IMR-90 (cell line): ENCODE results near the gene SLC12A8. TPM values are rescaled to one million over a fixed set of nuclear protein-coding genes. Genes with fewer than 3 reads are reported as not detected.
A peak's percentile ranks its signal among the peaks of the same experiment; 100 is the strongest.

Source experiments
- ATAC-seq: fragments of 200-7000 bp; cut with Tn5 transposase; 2 replicates; pipeline ENCODE4 v1.9.1; 2020; ENCODE audit warnings: low read depth, mild to moderate bottlenecking, moderate library complexity
- BruUV-seq: library from RNA; stranded (reverse); fragments of 400-500 nt; replicated peaks from 2 replicates; lab custom pipeline; 2021; lab: Mats Ljungman, UMichigan
- CTCF ChIA-PET: fragments of 300-600 bp; formaldehyde crosslinking; extraction: SDS; loops from one replicate; lab custom pipeline; 2021; ENCODE audit warnings: antibody characterized with exemption; lab: Yijun Ruan, JAX
- POLR2A ChIA-PET: fragments of 300-600 bp; sonication (Branson Sonifier 250); formaldehyde crosslinking; loops from one replicate; lab custom pipeline; 2022; ENCODE audit warnings: antibody characterized with exemption; ENCODE audit not compliant: unreplicated experiment; lab: Charles Lee
- DNase-seq: peaks from one replicate; pipeline ENCODE4 v3.0.0; 2013
- H2AFZ ChIP-seq: replicated peaks from 2 replicates; pipeline ENCODE3; 2013; ENCODE audit warnings: low read length, mild to moderate bottlenecking; ENCODE audit not compliant: poor library complexity
- H2AK5ac ChIP-seq: 2 replicates; pipeline ENCODE4 v1.6.1; 2013; ENCODE audit warnings: low read depth, low read length, inconsistent platforms
- H2AK9ac ChIP-seq: replicated peaks from 2 replicates; pipeline ENCODE3; 2013; ENCODE audit warnings: mild to moderate bottlenecking, low read depth, low read length, moderate library complexity; ENCODE audit not compliant: poor library complexity
- H2BK120ac ChIP-seq: 2 replicates; pipeline ENCODE4 v1.6.1; 2013; ENCODE audit warnings: low read depth, low read length, inconsistent platforms
- H2BK15ac ChIP-seq: 3 replicates; pipeline ENCODE4 v1.6.1; 2013; ENCODE audit warnings: low read depth, low read length, inconsistent platforms
- H2BK20ac ChIP-seq: 2 replicates; pipeline ENCODE4 v1.6.1; 2013; ENCODE audit warnings: low read depth, mild to moderate bottlenecking, inconsistent platforms, low read length, moderate library complexity
- H2BK5ac ChIP-seq: 2 replicates; pipeline ENCODE4 v1.6.1; 2013; ENCODE audit warnings: mild to moderate bottlenecking, low read depth, low read length, inconsistent platforms; ENCODE audit not compliant: poor library complexity, severe bottlenecking
- H3K14ac ChIP-seq: replicated peaks from 2 replicates; pipeline ENCODE4 v1.6.1; 2013; ENCODE audit warnings: low read depth, low read length, inconsistent platforms
- H3K18ac ChIP-seq: 2 replicates; pipeline ENCODE4 v1.6.1; 2013; ENCODE audit warnings: low read depth, low read length, control low read depth
- H3K23ac ChIP-seq: 2 replicates; pipeline ENCODE4 v1.6.1; 2013; ENCODE audit warnings: low read depth, low read length, inconsistent platforms
- H3K27ac ChIP-seq: 2 replicates; pipeline ENCODE4 v1.5.1; 2013; ENCODE audit warnings: mild to moderate bottlenecking, control low read depth, low read length; ENCODE audit not compliant: insufficient read depth
- H3K27me3 ChIP-seq: 2 replicates; pipeline ENCODE4 v1.6.1; 2013; ENCODE audit warnings: low read length; ENCODE audit not compliant: control insufficient read depth, insufficient read depth
- H3K36me3 ChIP-seq: 2 replicates; pipeline ENCODE4 v1.6.1; 2013; ENCODE audit warnings: low read length, mixed read lengths; ENCODE audit not compliant: control insufficient read depth, insufficient read depth
- H3K4ac ChIP-seq: 2 replicates; pipeline ENCODE4 v1.6.1; 2013; ENCODE audit warnings: low read depth, low read length, inconsistent platforms
- H3K4me1 ChIP-seq: 2 replicates; pipeline ENCODE4 v1.6.1; 2013; ENCODE audit warnings: low read length, mixed read lengths; ENCODE audit not compliant: control insufficient read depth, insufficient read depth
- H3K4me2 ChIP-seq: 2 replicates; pipeline ENCODE4 v1.6.1; 2013; ENCODE audit warnings: low read depth, mild to moderate bottlenecking, control low read depth, low read length, moderate library complexity
- H3K4me3 ChIP-seq: 2 replicates; pipeline ENCODE4 v1.5.1; 2013; ENCODE audit warnings: low read depth, mild to moderate bottlenecking, control low read depth, low read length, moderate library complexity; ENCODE audit not compliant: insufficient read depth
- H3K56ac ChIP-seq: 2 replicates; pipeline ENCODE4 v1.6.1; 2013; ENCODE audit warnings: low read length, inconsistent platforms; ENCODE audit not compliant: insufficient read depth; ENCODE audit errors: extremely low read depth
- H3K79me1 ChIP-seq, 2 experiments: 2 replicates each; pipeline ENCODE4 v1.6.1; 2013; ENCODE audit warnings: low read length in 2 of 2, inconsistent platforms in 1 of 2, low read depth in 1 of 2
- H3K9ac ChIP-seq: 2 replicates; pipeline ENCODE4 v1.6.1; 2013; ENCODE audit warnings: low read depth, low read length, control low read depth
- H3K9me1 ChIP-seq: 2 replicates; pipeline ENCODE4 v1.6.1; 2013; ENCODE audit warnings: low read length, inconsistent platforms; ENCODE audit not compliant: insufficient read depth
- H3K9me3 ChIP-seq: 2 replicates; pipeline ENCODE4 v1.6.1; 2013; ENCODE audit warnings: low read length; ENCODE audit not compliant: control insufficient read depth, insufficient read depth
- H4K20me1 ChIP-seq: 2 replicates; pipeline ENCODE4 v1.6.1; 2013; ENCODE audit warnings: low read length, inconsistent platforms; ENCODE audit not compliant: insufficient read depth
- H4K5ac ChIP-seq: 2 replicates; pipeline ENCODE4 v1.6.1; 2013; ENCODE audit warnings: mild to moderate bottlenecking, low read depth, low read length, control low read depth
- H4K8ac ChIP-seq, 2 experiments: 2 replicates each; pipeline ENCODE4 v1.6.1; 2013; ENCODE audit warnings: low read depth in 2 of 2, low read length in 2 of 2, control low read depth in 1 of 2, inconsistent platforms in 1 of 2
- H4K91ac ChIP-seq: 2 replicates; pipeline ENCODE4 v1.6.1; 2013; ENCODE audit warnings: low read depth, low read length, inconsistent platforms; ENCODE audit not compliant: insufficient read depth
- BHLHE40 ChIP-seq: fragments of 150-350 bp; IDR thresholded peaks from 2 replicates; pipeline ENCODE4 v1.6.1; 2016; ENCODE audit warnings: mild to moderate bottlenecking, low read depth, low read length
- CEBPB ChIP-seq: IDR thresholded peaks from 2 replicates; pipeline ENCODE4 v1.6.1; 2012; ENCODE audit warnings: low read depth, low read length, improper control_type of control experiment
- CHD1 ChIP-seq: IDR thresholded peaks from 2 replicates; pipeline ENCODE4 v1.6.1; 2012; ENCODE audit warnings: low read depth, low read length, improper control_type of control experiment
- CTCF ChIP-seq: conservative IDR thresholded peaks from 2 replicates; pipeline ENCODE4 v1.5.1; 2012; ENCODE audit warnings: mild to moderate bottlenecking, low read depth, low read length, improper control_type of control experiment
- ELK1 ChIP-seq: fragments of 150-350 bp; IDR thresholded peaks from 2 replicates; pipeline ENCODE4 v1.6.1; 2016; ENCODE audit warnings: low read depth, mild to moderate bottlenecking, low read length, moderate library complexity, borderline replicate concordance
- FOS ChIP-seq: fragments of 150-350 bp; IDR thresholded peaks from 2 replicates; pipeline ENCODE4 v1.6.1; 2016; ENCODE audit warnings: low read depth, low read length
- MAFK ChIP-seq: IDR thresholded peaks from 2 replicates; pipeline ENCODE4 v1.6.1; 2012; ENCODE audit warnings: low read depth, low read length, improper control_type of control experiment
- MXI1 ChIP-seq: IDR thresholded peaks from 2 replicates; pipeline ENCODE4 v1.6.1; 2012; ENCODE audit warnings: low read depth, mild to moderate bottlenecking, low read length, moderate library complexity, borderline replicate concordance
- POLR2A ChIP-seq: IDR thresholded peaks from 2 replicates; pipeline ENCODE4 v1.6.1; 2012; ENCODE audit warnings: mild to moderate bottlenecking, low read depth, low read length
- RAD21 ChIP-seq: IDR thresholded peaks from 2 replicates; pipeline ENCODE4 v1.6.1; 2012; ENCODE audit warnings: low read length, improper control_type of control experiment
- RCOR1 ChIP-seq: IDR thresholded peaks from 2 replicates; pipeline ENCODE4 v1.6.1; 2012; ENCODE audit warnings: mild to moderate bottlenecking, low read length, improper control_type of control experiment; ENCODE audit not compliant: insufficient replicate concordance
- SMC3 ChIP-seq: fragments of 150-350 bp; IDR thresholded peaks from 2 replicates; pipeline ENCODE4 v1.6.1; 2016; ENCODE audit warnings: low read depth, mild to moderate bottlenecking, antibody characterized with exemption, low read length, moderate library complexity
- USF2 ChIP-seq: fragments of 150-350 bp; IDR thresholded peaks from 2 replicates; pipeline ENCODE4 v1.6.1; 2017; ENCODE audit warnings: mild to moderate bottlenecking, antibody characterized with exemption, low read length, low read depth
- WGBS, 2 experiments: methylation state at CpG; one replicate each; pipeline versions ENCODE4 v1.1.5 to v1.1.7; 2013; ENCODE audit warnings: missing lambda C conversion rate in 2 of 2; ENCODE audit not compliant: insufficient read length in 1 of 2; ENCODE audit errors: extremely low coverage in 2 of 2; 5-methylcytosine and 5-hydroxymethylcytosine counted together
- dilution Hi-C: fragments of 300-500 bp; cut with HindIII; formaldehyde crosslinking; loops from one replicate; pipeline ENCODE4 v1.14.3; 2018; ENCODE audit warnings: low sequenced_read_pairs; ENCODE audit not compliant: unreplicated experiment
- in situ Hi-C: fragments of 300-500 bp; cut with MboI; formaldehyde crosslinking; loops from 3 replicates; pipeline ENCODE4 v1.14.3; 2019; ENCODE audit warnings: low sequenced_read_pairs, inconsistent platforms, mixed read lengths
- intact Hi-C: fragments of 100-400 bp; cut with micrococcal nuclease; formaldehyde crosslinking; loops from 2 replicates; pipeline ENCODE4 v1.10.0; 2022
- polyA plus RNA-seq, 3 experiments: library from polyadenylated mRNA; depleted of rRNA; stranded (reverse); fragments of >200 nt; gene quantifications; 2 replicates each; pipeline ENCODE4 v1.2.3, GENCODE V29; 2012; ENCODE audit warnings: low replicate concordance in 1 of 3
- total RNA-seq: library from RNA; depleted of rRNA; stranded (reverse); fragments of >200 nt; gene quantifications from 2 replicates; pipeline ENCODE4 v1.2.3, GENCODE V29; 2012

SLC12A8 gene
- total and polyA plus RNA-seq, 2 of the 4 experiments (the other 2 are of a cell fraction): 2.2 to 4.3 TPM

GRCh38 chr3:125143982-125144652, 68.4 kb downstream of the SLC12A8 start (continued):
- no peak for TF ChIP-seq CEBPB

- in situ Hi-C loops (no loop called here), dilution Hi-C loops (no loop called here), intact Hi-C loops (no loop called here)
- no peak for ATAC-seq
- Histone ChIP-seq H3K56ac (no peak overlapping the region), H3K18ac (no peak overlapping the region), H2BK15ac (no peak overlapping the region), H2BK120ac (peak overlapping the region; percentile 80), H4K20me1 (no peaks in the 10 kb centered on the region), H3K4me2 (no peak overlapping the region), H3K4me1 (peaks cover 22% of the 10 kb centered on the region), H3K9ac (no peak overlapping the region), H3K9me1 (peaks cover 23% of the 10 kb centered on the region), H2AFZ (no peak overlapping the region), H3K79me1 (0 out of 4 replicates have a peak, but pooled peaks cover 0 to 2% of the 10 kb centered on the region in 2 experiments), H2BK5ac (no peak overlapping the region), H3K4me3 (no peak overlapping the region), H4K91ac (peak overlapping the region; percentile 72), H2BK20ac (peak overlapping the region; percentile 2), H2AK5ac (peak overlapping the region; percentile 35; the same call in 1 of the 2 replicates), H3K27ac (no peak overlapping the region), H3K36me3 (no peaks in the 10 kb centered on the region), H2AK9ac (no peak overlapping the region), H4K5ac (no peak overlapping the region; the same call in 1 of the 2 replicates), H4K8ac (no peak overlapping the region; a peak in 2 of 4 replicates), H3K23ac (no peak overlapping the region), H3K4ac (peak overlapping the region; percentile 4), H3K14ac (no peak overlapping the region), H3K27me3 (no peaks in the 10 kb centered on the region), H3K9me3 (no peaks in the 10 kb centered on the region; the same call in 1 of the 2 replicates)
- ChIA-PET POLR2A (no interaction called here), CTCF (interaction anchor here (1.4 kb wide), 1 partner anchor 18 kb away, joined by 4 read pairs; no protein-coding TSS in a partner anchor)
- WGBS, 2 experiments: 100% methylated on average over 1 of the region's 3 CpGs; no CpG with 5 or more reads in 1 of the 2 experiments
- DNase-seq: no peak
- BruUV-seq: no TSS peak
- no peak for TF ChIP-seq BHLHE40
- no peak for TF ChIP-seq POLR2A
- TF ChIP-seq RAD21: no peak
- no peak for TF ChIP-seq RCOR1
- TF ChIP-seq CTCF: no peak
- TF ChIP-seq USF2: no peak
- TF ChIP-seq MAFK: no peak
- no peak for TF ChIP-seq MXI1
- no peak for TF ChIP-seq CEBPB
- TF ChIP-seq ELK1: no peak
- TF ChIP-seq SMC3: no peak
- TF ChIP-seq FOS: no peak
- TF ChIP-seq CHD1: no peak
Measured at GRCh38 chr3:125143538-125143937, 69.0 kb downstream of the SLC12A8 start.
